Epidermal melanocyte (primary cell): ENCODE results near the gene TMEM247.

Source experiments
- DNase-seq: peaks from one replicate; pipeline ENCODE4 v3.0.0; 2011; ENCODE audit warnings: low spot score; ENCODE audit not compliant: insufficient read length

Gene TMEM247

GRCh38 chr2:46488389-46488788, 9.0 kb downstream of the TMEM247 start:
- no peak for DNase-seq

DNA sequence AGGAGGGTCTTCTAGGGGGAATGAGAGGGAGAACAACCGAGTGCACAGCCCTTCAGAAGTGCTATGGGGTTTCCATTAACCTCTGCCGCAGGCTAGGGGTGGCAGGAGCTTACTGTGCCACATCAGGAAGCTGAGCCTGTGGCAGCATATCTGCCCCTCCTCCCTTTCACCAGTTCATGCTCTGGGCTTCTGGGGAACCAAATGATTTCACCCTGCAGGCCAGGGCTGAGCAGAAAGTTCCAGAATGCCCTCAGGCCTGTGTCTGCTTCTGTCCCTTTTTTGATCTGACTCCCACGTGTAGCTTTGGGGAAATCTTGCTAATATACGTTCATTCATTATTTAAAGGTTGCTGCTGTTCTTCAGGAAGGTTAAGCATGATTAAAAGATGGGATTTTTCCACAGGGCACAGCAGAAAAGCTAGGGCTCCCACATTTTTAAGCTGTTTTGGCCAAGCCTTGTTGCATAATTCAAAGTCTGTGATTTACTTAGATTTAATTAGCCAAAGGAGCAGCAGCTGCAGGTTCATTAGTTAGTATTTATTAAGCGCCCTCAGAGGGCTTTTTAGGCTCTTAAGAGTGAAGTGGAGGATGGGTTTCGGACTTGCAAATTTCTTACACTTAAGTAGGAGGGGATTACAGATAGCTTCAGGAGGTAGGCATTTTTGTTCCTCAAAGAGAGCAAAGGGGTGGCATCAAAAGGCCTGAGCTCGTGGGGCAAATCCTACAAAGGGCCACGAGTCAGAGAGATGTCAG, 10.2 kb downstream of the TMEM247 start:
- no peak for DNase-seq

GRCh38 chr2:46490521-46491141, 11.3 kb downstream of the TMEM247 start:
- peak; percentile 84 for DNase-seq

DNA sequence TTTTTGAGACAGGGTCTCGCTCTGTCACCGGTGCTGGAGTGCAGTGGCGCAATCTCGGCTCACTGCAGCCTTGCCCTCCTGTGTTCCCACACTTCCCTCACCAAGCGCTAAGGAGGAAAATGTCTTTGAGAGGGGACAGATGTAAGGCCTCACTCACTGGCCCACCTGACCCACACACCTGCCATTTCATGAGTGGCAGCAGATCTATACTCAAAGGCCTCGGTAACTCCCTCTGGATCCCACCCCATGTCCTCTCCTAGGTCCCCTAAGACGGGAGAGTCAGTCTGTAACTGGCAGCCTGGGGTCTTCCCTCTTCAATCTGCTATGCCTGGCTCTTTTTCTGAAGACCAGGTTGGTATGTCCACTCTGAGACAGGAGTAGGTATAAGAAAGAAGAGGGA, 12.9 kb downstream of the TMEM247 start:
- no peak for DNase-seq

DNA sequence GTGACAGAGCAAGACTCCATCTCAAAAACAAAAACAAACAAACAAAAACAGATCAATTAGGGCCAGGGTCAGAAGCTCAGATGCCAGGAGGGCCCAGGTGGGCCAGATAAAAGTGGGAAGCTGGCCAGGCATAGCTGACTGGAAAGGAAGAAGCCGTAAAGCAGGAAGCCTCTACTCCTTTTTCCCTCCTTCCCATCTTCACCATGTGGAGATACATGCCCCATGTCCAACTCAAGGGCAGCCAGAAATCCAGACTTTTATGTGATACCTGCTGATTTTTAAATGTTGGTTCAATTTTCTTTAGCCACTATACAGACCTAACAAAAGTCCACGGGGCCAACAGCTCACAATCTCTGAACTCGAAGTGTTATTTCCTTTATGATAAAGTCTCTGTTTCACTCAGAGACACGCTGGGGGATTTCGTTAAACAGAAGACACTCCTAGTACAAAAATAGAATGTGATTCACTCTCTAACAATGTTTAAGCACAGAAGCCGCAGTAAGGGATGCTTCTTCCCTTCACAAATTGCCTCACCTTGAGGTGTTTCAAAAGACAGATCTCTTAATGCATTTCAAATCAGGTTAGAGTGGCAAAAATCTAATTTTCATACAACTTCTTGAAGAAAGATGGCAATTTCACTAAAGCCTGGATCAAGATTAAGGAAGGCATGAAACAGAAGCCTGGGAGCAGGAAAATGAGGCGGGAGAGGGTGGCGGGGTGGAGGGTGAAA, 14.0 kb downstream of the TMEM247 start:
- DNase-seq = no peak

- no peak for DNase-seq
These were observed 14.5 kb downstream of the TMEM247 start for GRCh38 chr2:46493971-46494250.

DNA sequence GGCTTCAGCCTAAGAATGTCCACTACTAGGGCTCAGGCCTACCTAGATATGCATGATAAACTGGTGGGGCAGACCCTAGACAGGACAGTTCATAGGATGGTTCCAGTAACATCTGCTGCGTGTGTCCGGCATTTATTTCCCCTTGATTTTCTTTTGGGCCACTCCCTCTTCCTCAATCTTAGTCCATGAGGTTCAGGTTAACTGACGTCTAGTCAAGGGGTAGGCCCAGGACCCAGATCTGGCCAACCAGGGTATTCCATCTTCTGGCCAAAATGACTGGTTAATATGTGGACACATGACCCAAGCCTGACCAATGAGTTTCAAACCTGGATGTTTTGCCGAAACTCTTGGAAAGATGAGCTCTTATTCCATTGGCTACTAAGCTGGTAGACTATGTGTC, 15.2 kb downstream of the TMEM247 start:
- no peak for DNase-seq

- DNase-seq = no peak
These were observed 16.1 kb downstream of the TMEM247 start for GRCh38 chr2:46495231-46496030.

DNA sequence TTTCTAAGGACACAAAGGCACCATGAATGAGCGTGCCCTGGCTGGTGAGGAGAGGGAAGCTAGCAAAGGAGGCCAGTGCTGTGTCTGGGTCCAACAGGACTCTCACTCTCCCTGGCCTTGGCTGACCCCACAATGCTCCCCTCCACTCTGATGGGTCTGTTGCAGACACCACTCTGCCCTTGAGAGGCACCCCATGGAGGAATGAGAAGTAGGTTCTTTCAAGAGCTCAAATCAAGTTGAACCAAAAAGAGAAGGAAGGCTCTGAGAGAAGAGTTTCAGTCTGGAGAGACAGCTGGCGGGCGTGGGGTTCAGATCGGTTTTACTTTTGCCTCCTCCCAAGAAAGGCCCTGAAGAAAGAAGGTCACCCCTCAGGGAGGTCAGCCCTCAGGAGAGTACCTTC, 18.4 kb downstream of the TMEM247 start:
- DNase-seq = no peak

GRCh38 chr2:46498681-46499080, 19.3 kb downstream of the TMEM247 start:
- DNase-seq = no peak

- DNase-seq = no peak
These were observed 20.0 kb downstream of the TMEM247 start for GRCh38 chr2:46499392-46499785.

- DNase-seq = no peak
These were observed 21.4 kb downstream of the TMEM247 start for GRCh38 chr2:46500801-46501200.

DNA sequence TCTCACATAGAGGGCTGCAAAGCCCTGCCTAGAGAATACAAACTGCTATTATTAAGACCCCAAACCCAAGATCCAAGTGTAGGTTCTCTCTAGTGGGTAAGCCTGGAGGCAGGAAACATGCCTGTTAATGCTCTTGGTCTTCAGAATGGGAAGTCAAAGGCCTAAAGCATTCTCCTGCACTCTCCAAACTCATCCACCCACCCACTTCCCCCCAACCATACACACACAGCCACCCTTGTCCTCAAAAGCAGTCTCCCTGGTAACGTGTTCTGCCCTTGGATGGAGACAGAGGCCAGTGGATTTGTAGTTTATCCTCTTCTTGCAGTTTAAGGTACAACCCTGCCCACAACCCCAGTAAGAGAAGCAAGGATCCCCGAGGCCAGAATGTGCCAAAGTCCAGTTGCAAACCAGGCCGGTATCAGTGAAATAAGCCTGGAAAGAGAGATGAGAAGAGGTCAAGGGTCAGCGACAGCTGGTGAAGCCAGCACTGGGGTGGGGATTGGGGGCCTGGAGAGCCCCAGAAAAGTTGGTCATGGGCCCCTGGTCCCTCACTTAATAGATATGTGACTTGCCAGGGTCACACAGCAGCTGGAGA, 23.0 kb downstream of the TMEM247 start:
- no peak for DNase-seq

DNA sequence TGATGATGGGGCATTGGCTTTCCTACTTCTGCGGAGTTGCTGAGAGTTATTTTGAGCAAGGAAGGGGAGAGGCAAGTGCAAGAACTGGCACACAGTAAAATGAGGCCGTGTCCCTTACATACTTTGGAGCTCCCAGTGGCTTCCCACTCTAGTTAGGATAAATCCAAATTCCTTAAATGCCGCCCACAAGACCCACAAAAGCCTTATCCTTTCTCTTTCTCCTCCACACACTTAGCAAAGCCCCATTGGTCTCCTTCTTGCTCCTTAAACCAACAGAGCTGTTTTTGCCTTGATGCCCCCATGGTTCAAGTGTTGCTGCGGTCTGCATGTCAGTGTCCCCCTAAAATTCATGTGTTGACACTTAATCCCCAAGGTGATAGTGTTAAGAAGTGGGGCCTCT, 24.3 kb downstream of the TMEM247 start:
- no peak for DNase-seq

GRCh38 chr2:46504221-46504620, 24.9 kb downstream of the TMEM247 start:
- no peak for DNase-seq

DNA sequence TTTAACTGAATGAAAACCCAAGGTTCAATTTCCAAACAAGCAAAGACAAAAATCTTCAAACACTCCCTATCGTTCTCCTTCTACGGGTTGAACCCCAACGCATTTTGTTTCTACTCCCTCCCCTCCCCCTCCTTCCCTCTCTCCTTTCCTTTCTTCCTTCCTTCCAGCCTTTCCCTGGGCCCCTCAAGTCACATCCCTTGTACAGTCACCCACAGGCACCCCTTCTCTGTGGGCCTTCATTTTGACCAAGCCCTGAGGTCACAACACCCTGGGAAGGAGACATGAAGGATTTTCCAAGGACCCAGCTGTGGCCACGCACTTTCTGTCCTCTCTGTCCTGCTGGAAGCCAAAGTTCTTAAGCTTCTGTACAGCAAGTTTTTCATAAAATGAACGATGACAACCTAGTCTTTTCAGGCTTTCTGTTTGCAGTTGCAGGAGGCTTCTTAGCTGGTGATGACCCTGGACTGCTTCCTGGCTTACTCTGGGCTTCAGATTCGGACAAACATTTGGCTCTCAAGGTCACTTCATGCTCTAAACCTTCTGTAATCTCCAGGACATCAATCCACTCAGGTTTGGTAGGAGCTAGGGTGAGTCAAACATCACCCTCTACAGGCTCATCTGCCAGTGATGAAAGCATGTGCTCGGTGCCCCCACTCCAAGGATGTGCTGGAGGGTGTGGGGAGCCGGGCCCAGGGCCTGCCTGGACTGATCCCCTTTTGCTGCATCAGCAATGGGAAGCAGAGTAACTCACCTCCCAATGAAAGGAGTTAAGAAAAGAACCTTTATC, 25.5 kb downstream of the TMEM247 start:
- no peak for DNase-seq

DNA sequence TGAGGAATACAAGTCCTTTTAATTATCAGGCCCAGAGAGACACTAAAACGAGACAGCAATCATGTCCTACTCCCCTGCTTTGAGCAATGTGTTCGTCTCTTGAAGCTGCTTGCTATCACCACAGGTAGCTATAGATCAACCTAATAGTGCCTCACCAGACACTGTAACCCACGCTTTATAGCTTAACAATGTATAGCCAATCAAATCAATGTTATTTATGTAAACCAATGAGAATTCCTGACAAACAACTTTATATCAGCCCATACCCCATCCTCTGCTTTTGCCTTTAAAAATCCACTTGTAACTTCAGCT, 26.1 kb downstream of the TMEM247 start:
- DNase-seq = no peak

GRCh38 chr2:46506131-46506706, 26.9 kb downstream of the TMEM247 start:
- DNase-seq = no peak

- no peak for DNase-seq
These were observed 28.9 kb downstream of the TMEM247 start for GRCh38 chr2:46508312-46508711.

DNA sequence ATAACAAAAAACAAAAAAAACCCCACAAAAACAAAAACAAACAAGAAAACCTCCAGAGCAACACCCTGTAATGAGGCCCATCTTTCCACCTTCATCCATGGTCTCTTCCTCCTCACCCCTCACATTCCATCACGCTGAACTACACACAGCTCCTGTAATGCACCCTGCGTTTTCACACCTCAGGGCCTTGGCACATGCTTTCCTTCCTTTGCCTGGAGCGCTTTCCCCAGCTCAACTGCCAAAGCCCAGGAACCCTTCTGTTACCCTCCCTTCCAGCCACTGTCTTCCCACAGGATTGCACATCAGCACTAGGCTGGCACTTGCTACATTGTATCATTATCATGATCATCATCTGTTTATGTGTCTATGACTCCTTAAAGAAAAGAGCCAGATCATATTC, 29.4 kb downstream of the TMEM247 start:
- DNase-seq = no peak

DNA sequence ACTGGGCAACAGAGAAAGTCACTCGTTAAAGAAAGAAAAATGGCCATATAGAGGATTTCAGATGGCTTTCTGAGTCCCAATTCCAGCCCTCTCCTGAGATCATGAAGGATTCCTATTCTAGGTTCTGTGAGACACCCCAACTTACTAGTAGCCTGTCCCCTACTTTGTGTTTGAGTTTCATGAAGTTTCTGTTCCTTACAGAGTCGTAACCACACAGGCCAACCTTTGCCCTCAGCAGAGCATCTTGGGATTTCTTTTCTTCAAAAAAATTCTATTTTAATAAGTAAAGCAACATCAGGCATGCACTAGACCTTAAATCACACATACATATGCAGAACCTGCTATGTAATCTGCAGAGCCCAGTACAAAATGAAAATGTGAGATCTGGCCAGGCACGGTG, 30.4 kb downstream of the TMEM247 start:
- DNase-seq = no peak
